NB4 (cell line): ENCODE measurements around the gene MVD.
A peak's percentile ranks its signal among the peaks of the same experiment; 100 is the strongest.

Source experiments
- DNase-seq: peaks from one replicate; pipeline ENCODE4 v3.0.0; 2010; ENCODE audit warnings: low read depth
- H3K4me3 ChIP-seq: one replicate; pipeline ENCODE4 v1.5.1; 2011; ENCODE audit warnings: mild to moderate bottlenecking, low read depth, low read length, moderate library complexity
- MYC ChIP-seq: IDR thresholded peaks from 2 replicates; pipeline ENCODE4 v1.6.1; 2011; ENCODE audit warnings: low read depth, low read length
- POLR2A ChIP-seq: IDR thresholded peaks from 2 replicates; pipeline ENCODE4 v1.6.1; 2011; ENCODE audit warnings: mild to moderate bottlenecking; ENCODE audit not compliant: insufficient read length; ENCODE audit errors: extremely low read depth
- TF ChIP-seq, protein P1 (sequence below): IDR thresholded peaks from one replicate; pipeline ENCODE4 v1.5.1; 2012; ENCODE audit warnings: low read depth, low read length
- TF ChIP-seq, protein P2 (sequence below): IDR thresholded peaks from 2 replicates; pipeline ENCODE4 v1.6.1; 2011; ENCODE audit warnings: low read depth, low read length

MVD gene

DNA sequence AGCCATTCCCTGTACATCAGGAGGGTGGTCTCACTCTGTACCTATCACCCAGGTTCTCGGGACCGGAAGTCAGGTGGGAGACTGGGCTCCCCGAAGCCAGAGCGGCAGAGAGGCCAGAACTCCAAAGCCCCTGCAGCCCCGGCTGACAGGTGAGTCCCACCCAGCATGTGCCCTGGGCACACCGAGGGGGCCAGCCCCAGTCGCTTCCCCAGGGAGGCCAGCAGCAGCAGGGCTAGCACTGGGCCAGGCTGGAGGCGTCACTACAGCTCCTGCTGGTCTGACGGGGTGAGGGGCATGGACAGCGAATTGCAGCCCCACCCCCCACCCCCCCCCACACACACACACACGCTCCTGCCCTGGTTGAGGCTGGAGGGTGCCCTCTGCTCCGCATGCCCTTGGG lies 32.5 kb downstream of the MVD start:
- no peak for TF ChIP-seq MYC
- H3K4me3 ChIP-seq: no peak overlapping the region
- DNase-seq: no peak

DNA sequence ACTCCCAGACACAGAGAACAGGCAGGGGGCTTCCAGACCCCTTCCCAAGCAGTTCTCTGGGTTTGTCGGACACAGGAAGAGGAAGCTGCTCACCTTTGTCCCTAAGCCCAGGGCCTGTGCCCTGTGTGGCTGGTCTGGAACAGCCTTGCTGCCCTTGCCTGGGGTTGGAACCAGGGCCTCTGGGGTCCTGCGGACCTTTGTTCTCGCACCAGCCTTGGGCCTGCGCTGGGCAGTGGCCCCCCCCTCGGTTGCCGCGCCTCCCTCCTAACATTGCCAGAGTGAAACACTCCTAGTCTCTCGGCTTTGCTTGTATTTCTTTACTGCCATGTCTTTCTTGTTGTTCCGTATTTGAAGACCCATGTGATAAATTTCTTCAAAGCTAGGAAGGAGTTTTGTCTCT lies 33.1 kb downstream of the MVD start:
- TF ChIP-seq MYC (no peak), POLR2A (no peak)
- TF ChIP-seq, protein P1, sequence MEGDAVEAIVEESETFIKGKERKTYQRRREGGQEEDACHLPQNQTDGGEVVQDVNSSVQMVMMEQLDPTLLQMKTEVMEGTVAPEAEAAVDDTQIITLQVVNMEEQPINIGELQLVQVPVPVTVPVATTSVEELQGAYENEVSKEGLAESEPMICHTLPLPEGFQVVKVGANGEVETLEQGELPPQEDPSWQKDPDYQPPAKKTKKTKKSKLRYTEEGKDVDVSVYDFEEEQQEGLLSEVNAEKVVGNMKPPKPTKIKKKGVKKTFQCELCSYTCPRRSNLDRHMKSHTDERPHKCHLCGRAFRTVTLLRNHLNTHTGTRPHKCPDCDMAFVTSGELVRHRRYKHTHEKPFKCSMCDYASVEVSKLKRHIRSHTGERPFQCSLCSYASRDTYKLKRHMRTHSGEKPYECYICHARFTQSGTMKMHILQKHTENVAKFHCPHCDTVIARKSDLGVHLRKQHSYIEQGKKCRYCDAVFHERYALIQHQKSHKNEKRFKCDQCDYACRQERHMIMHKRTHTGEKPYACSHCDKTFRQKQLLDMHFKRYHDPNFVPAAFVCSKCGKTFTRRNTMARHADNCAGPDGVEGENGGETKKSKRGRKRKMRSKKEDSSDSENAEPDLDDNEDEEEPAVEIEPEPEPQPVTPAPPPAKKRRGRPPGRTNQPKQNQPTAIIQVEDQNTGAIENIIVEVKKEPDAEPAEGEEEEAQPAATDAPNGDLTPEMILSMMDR: no peak
- TF ChIP-seq, protein P2, sequence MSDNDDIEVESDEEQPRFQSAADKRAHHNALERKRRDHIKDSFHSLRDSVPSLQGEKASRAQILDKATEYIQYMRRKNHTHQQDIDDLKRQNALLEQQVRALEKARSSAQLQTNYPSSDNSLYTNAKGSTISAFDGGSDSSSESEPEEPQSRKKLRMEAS: no peak
- no peak overlapping the region for H3K4me3 ChIP-seq
- no peak for DNase-seq

DNA sequence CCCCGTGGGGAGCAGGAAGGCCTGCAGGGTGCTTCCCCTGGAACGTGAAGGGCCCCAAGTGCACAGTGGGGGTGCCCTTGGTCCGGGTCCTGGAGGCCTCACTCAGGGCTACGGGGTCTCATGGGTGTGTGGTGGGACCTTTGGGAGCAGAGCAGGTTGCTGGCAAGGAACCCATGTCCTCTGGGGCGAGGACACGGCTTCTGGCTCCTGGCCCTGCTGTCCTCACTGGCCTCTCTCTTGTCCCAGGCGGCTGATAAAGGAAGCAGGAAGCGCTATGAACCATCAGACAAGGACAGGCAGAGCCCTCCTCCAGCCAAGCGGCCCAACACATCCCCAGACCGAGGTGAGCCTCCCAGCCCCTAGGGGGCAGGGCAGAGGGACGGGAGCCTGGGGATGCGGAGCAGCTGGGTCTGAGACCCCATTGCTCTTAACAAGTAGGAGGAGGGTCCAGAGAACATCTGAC lies 34.3 kb downstream of the MVD start:
- no peak overlapping the region for H3K4me3 ChIP-seq
- peak; percentile 66 for DNase-seq
- TF ChIP-seq, protein P1: peak; percentile 60
- TF ChIP-seq POLR2A: no peak
- TF ChIP-seq MYC: no peak
- TF ChIP-seq, protein P2: no peak

DNA sequence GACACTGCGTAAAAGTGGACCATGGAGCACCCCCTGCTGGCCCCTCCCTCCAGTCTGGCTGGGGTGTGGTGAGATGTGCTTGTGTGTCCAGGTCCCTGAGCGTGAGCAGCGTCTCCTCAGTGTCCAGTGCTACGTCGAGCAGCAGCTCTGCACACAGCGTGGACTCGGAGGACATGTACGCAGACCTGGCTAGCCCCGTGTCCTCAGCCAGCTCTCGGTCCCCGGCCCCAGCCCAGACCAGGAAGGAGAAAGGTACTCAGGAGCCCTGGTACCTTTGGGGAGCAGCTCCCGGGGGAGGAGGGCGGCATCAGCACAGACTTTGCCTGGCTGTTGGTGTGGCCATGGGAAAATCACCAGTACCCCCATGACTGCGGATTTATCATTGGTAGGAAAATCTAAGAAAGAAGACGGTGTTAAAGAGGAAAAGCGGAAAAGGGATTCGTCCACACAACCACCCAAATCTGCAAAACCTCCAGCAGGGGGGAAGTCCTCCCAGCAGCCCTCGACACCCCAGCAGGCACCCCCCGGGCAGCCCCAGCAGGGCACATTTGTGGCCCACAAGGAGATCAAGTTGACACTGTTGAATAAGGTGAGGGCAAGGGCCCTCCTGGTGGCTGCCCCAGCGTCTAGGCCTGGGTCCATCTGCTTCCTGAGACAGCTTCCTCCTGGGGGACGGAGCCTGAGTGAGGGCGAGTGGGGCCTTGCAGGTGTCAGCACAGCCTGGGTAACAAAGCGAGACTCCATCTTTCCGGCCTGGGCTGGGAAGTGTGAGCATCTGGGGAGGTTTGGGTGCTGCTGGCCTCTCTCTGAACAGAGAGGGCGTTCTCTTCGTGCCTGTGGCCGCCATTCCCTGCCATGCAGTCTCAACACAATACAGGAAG lies 35.1 kb downstream of the MVD start:
- H3K4me3 ChIP-seq: no peak overlapping the region
- no peak for TF ChIP-seq MYC
- TF ChIP-seq, protein P2: no peak
- TF ChIP-seq, protein P1: no peak
- TF ChIP-seq POLR2A: no peak
- DNase-seq: no peak

DNA sequence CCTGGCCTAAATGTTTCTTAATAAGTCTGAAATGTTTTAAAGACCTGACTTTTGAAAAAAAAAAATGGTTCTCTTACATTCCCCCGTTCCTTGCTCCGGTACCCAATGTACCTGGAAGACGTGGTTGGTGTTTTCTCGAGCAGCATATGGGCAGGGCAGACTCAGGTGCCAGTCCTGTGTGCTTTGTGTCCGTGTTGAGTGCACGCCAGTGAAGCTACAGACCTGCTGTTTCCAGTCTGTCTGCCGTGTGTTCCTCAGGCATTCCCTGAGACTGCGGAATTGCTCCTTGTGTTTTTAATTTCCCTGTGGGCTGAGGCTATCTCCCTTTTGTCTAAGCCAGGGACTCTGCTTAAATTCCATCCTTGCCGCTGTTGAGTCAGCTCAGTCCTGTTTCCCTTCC lies 36.2 kb downstream of the MVD start:
- H3K4me3 ChIP-seq: no peak overlapping the region
- no peak for DNase-seq
- TF ChIP-seq, protein P2: no peak
- TF ChIP-seq POLR2A: no peak
- TF ChIP-seq, protein P1: no peak
- TF ChIP-seq MYC: no peak

DNA sequence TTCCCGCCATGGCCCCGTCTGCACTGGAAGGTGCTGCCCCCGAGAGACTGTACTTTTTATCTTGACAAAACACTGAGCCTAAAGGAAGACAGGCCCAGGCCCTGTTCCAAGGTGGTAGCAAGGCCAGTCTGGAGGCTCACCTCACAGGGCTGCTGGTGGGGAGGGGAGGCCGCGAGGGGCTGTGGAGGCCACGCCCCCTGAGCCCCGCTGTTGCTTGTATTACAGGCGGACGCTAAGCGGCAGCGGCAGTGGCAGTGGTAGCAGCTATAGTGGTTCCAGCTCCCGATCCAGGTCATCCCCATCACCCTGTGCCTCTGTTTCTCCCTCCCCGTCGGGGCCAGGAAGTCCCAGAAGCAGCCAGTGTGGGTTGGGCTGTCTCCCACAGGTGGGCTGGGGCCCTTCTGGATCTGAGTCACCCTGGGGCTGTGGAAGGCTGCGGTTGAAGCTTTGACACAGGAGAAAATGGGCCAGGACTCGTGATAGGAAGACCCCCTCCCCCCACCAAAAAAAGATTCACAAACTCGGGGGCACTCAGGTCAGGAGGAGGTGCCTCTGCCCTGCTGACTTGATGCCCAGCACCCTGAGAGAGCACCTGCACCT lies 37.8 kb downstream of the MVD start:
- no peak for DNase-seq
- no peak overlapping the region for H3K4me3 ChIP-seq
- TF ChIP-seq, protein P1: no peak
- TF ChIP-seq, protein P2: no peak
- TF ChIP-seq POLR2A (no peak), MYC (no peak)
